Measurements from ENCODE around the gene RAB41. TPM values are rescaled to one million over a fixed set of nuclear protein-coding genes. Genes with fewer than 3 reads are reported as not detected.
"Not testable (repeated sequence)": the region's sequence is repeated elsewhere in the genome, so short reads cannot be mapped to it uniquely, and the experiment has no call there.

RAB41 gene
- total and polyA plus RNA-seq, 3 donors from 2014 or later = 3.7 to 5.1 (median 4.3) TPM

GRCh38 chrX:70293621-70294020, 11.6 kb downstream of the RAB41 start:
- Histone ChIP-seq H3K4me3 (no peak overlapping the region), H3K27me3 (no peaks in the 10 kb centered on the region), H3K4me1 (peaks cover 3% of the 10 kb centered on the region), H3K36me3 (ENCODE audit: low read depth, missing control alignments) (no peaks in the 10 kb centered on the region), H3K9me3 (no peaks in the 10 kb centered on the region), H3K27ac (no peak overlapping the region)
- TF ChIP-seq, protein P1, sequence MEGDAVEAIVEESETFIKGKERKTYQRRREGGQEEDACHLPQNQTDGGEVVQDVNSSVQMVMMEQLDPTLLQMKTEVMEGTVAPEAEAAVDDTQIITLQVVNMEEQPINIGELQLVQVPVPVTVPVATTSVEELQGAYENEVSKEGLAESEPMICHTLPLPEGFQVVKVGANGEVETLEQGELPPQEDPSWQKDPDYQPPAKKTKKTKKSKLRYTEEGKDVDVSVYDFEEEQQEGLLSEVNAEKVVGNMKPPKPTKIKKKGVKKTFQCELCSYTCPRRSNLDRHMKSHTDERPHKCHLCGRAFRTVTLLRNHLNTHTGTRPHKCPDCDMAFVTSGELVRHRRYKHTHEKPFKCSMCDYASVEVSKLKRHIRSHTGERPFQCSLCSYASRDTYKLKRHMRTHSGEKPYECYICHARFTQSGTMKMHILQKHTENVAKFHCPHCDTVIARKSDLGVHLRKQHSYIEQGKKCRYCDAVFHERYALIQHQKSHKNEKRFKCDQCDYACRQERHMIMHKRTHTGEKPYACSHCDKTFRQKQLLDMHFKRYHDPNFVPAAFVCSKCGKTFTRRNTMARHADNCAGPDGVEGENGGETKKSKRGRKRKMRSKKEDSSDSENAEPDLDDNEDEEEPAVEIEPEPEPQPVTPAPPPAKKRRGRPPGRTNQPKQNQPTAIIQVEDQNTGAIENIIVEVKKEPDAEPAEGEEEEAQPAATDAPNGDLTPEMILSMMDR (IDR thresholded peaks at IDR 0.05) = no peak
- no peak for TF ChIP-seq POLR2A (IDR thresholded peaks at IDR 0.05)
- intact Hi-C loops (cut with DNase I; ENCODE audit: low total_unique reads) = no loop called here
- DNase-seq = no peak
- 91% methylated on average over 5 of the region's 5 CpGs for WGBS, 2 donors

- H3K9me3 ChIP-seq = no peaks in the 10 kb centered on the region
- no peaks in the 10 kb centered on the region for H3K36me3 ChIP-seq (ENCODE audit: low read depth, missing control alignments)
- no peak overlapping the region for H3K4me3 ChIP-seq
- H3K27ac ChIP-seq = no peak overlapping the region
- no peak for DNase-seq
- TF ChIP-seq, protein P1 (IDR thresholded peaks at IDR 0.05) = no peak
- intact Hi-C loops (cut with DNase I; ENCODE audit: low total_unique reads) = no loop called here
- WGBS, 2 donors = 67 to 71% methylated on average over 3 of the region's 3 CpGs
- no peaks in the 10 kb centered on the region for H3K27me3 ChIP-seq
- no peaks in the 10 kb centered on the region for H3K4me1 ChIP-seq
These were observed 19.7 kb downstream of the RAB41 start for GRCh38 chrX:70301716-70302115.

GRCh38 chrX:70313503-70313902, 31.5 kb downstream of the RAB41 start:
- H3K36me3 ChIP-seq (ENCODE audit: low read depth, missing control alignments) = no peaks in the 10 kb centered on the region
- intact Hi-C loops (cut with DNase I; ENCODE audit: low total_unique reads) = no loop called here
- no peak overlapping the region for H3K27ac ChIP-seq
- 89 to 100% methylated on average over 1 of the region's 1 CpG for WGBS, 2 donors
- H3K27me3 ChIP-seq = no peaks in the 10 kb centered on the region
- no peaks in the 10 kb centered on the region for H3K4me1 ChIP-seq
- DNase-seq = no peak
- no peak overlapping the region for H3K4me3 ChIP-seq
- no peak for TF ChIP-seq POLR2A (IDR thresholded peaks at IDR 0.05)
- no peaks in the 10 kb centered on the region for H3K9me3 ChIP-seq

- Histone ChIP-seq H3K4me3 (no peak overlapping the region), H3K27me3 (no peaks in the 10 kb centered on the region), H3K4me1 (no peaks in the 10 kb centered on the region), H3K36me3 (ENCODE audit: low read depth, missing control alignments) (no peaks in the 10 kb centered on the region), H3K9me3 (no peaks in the 10 kb centered on the region), H3K27ac (no peak overlapping the region)
- intact Hi-C loops (cut with DNase I; ENCODE audit: low total_unique reads) = no loop called here
- WGBS, 2 donors = 98 to 100% methylated on average over 4 of the region's 4 CpGs
- no peak for DNase-seq
- no peak for TF ChIP-seq POLR2A (IDR thresholded peaks at IDR 0.05)
- TF ChIP-seq, protein P1 (IDR thresholded peaks at IDR 0.05) = no peak
These were observed 40.8 kb downstream of the RAB41 start for GRCh38 chrX:70322784-70323183.

DNA sequence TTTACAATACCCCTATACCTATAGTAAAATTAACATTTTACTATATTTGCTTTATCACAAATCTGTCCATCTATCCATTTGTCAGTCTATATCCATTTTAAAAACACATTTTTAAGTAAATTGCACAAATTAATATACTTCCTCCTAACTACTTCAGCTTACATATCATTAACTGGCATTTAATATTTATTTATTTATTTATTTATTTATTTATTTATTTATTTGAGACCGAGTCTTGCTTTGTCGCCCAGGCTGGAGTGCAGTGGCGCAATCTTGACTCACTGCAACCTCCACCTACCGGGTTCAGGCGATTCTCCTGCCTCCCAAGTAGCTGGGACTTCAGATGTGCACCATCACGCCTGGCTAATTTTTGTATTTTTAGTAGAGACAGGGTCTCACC, 41.7 kb downstream of the RAB41 start:
- DNase-seq = not testable (repeated sequence)
- 92 to 96% methylated on average over 6 of the region's 6 CpGs for WGBS, 2 donors

GRCh38 chrX:70324326-70324725, 42.4 kb downstream of the RAB41 start:
- Histone ChIP-seq H3K27me3 (no peaks in the 10 kb centered on the region), H3K4me1 (no peaks in the 10 kb centered on the region), H3K9me3 (no peaks in the 10 kb centered on the region), H3K36me3 (ENCODE audit: low read depth, missing control alignments) (no peaks in the 10 kb centered on the region), H3K27ac (no peak overlapping the region), H3K4me3 (no peak overlapping the region)
- intact Hi-C loops (cut with DNase I; ENCODE audit: low total_unique reads) = no loop called here
- TF ChIP-seq POLR2A (IDR thresholded peaks at IDR 0.05) = no peak
- TF ChIP-seq, protein P1 (IDR thresholded peaks at IDR 0.05) = no peak
- no peak for DNase-seq
- WGBS, 2 donors = 91 to 94% methylated on average over 2 of the region's 2 CpGs

More for the DNA sequence above, 41.7 kb downstream of the RAB41 start:
- H3K27ac ChIP-seq; H3K4me3 ChIP-seq; H3K4me1 ChIP-seq; intact Hi-C loops (cut with DNase I; ENCODE audit: low total_unique reads); H3K9me3 ChIP-seq; H3K36me3 ChIP-seq (ENCODE audit: low read depth, missing control alignments); H3K27me3 ChIP-seq: not testable (repeated sequence)
